HG02938 (cell line): Measurements from ENCODE around the gene GPX6.
A peak's percentile ranks its signal among the peaks of the same experiment; 100 is the strongest.
"Not testable (repeated sequence)": the region's sequence is repeated elsewhere in the genome, so short reads cannot be mapped to it uniquely, and the experiment has no call there.

Experiments
- ATAC-seq: cut with Tn5 transposase; IDR thresholded peaks from one replicate; pipeline ENCODE4 v1.9.1; 2021; ENCODE audit warnings: mild to moderate bottlenecking, moderate library complexity; ENCODE audit not compliant: unreplicated experiment

The GPX6 gene

GRCh38 chr6:28515676-28516075 is at the start of gene GPX6:
Gene GPX6, minus strand, starts transcription at chr6:28515793. Its CDS starts 50 bp downstream, at chr6:28515743.
- ATAC-seq: no peak

DNA sequence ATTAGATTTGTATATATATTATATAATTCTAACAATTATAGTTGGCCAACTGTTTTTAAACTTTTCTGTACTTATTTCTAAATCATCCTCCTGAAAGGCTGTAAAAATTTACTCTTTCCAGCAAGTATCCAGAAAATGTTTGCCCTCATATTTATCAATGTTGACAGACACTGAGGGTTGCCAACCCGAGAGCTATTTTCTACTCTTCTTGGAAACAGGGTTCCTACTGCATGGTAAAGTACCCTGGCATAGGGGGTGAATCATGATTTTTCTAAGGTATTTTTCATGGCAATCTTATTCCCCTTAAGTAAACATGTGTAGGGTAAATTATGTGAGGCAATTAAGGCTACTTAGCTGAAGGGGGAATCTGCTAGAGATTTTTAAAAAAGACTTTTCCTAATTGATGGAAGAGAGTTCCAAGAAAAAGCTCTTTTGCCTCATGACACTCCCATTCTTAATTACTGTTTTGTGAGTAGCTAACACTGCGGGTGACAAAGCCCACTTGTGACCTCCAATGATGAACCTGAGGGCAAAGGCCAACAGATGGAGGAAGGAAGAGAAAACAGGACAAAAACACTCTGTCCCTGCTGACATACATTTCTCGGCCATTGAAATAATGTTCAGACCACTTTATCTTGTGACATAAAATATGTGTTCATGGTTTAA is 48.0 kb upstream of the GPX6 start:
- ATAC-seq: no peak

DNA sequence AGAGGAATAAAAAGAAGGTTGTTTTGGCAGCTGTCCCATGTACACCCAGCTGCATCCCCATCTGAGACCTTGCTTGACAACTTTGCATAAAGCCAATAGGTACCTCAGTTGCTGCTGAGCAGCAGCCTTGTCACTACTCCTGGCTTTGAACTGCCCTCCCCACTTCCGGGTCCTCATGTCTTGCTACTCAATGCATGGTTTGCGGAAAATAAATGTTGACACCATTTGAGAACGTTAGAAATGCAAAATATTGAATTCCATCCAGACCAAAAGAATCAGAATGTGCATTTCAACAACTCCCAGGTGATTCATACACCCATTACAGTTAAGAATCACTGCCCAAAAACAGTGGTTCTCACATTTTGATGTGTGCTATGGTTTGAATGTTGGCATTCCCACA is 43.0 kb upstream of the GPX6 start:
- no peak for ATAC-seq

- no peak for ATAC-seq
Observed at GRCh38 chr6:28555136-28555535, 39.5 kb upstream of the GPX6 start.

- ATAC-seq: no peak
Observed at GRCh38 chr6:28553986-28554881, 38.6 kb upstream of the GPX6 start.

- no peak for ATAC-seq
Observed at GRCh38 chr6:28553384-28553985, 37.9 kb upstream of the GPX6 start.

- no peak for ATAC-seq
Observed at GRCh38 chr6:28551891-28552666, 36.5 kb upstream of the GPX6 start.

- not testable (repeated sequence) for ATAC-seq
Observed at GRCh38 chr6:28547003-28547402, 31.4 kb upstream of the GPX6 start.

DNA sequence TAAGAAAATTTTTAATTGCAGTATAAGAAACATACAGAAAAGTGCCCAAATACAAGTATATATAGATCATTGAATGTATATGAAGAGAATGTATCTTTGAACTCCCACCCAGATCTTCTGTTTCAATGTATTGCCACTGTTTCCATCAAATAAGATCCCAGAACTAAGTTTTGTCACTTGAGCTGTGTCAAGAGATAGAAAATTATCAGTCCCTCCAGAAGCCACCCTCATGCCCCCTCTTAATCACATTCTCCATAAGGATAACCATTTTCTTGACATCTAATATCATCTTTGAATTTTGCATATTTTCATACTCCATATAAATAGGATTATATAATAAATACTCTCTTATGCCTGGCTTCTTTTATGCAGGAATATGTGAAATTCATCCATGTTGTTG is 30.4 kb upstream of the GPX6 start:
- ATAC-seq: no peak

GRCh38 chr6:28543651-28544610 is 28.3 kb upstream of the GPX6 start:
- ATAC-seq: no peak

- ATAC-seq: peak; percentile 48
Observed at GRCh38 chr6:28542440-28543296, 27.1 kb upstream of the GPX6 start.

DNA sequence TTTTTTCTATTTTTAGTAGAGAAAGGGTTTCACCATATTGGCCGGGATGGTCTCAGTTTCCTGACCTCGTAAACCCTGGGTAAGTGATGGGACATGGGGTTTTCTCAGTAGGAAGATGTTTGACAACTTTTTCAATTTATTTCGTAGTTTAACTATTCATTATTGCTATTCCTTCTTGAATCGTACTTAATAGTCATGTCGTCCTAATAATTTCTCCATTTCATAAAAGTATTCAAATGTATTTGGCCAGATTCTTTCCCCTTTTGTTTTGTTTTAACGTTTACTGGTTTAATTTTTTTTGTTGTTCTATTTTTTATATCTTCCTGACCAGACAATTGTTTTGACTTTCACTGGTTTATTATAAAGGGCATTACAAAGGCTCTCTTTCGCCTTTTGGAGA is 26.4 kb upstream of the GPX6 start:
- no peak for ATAC-seq

DNA sequence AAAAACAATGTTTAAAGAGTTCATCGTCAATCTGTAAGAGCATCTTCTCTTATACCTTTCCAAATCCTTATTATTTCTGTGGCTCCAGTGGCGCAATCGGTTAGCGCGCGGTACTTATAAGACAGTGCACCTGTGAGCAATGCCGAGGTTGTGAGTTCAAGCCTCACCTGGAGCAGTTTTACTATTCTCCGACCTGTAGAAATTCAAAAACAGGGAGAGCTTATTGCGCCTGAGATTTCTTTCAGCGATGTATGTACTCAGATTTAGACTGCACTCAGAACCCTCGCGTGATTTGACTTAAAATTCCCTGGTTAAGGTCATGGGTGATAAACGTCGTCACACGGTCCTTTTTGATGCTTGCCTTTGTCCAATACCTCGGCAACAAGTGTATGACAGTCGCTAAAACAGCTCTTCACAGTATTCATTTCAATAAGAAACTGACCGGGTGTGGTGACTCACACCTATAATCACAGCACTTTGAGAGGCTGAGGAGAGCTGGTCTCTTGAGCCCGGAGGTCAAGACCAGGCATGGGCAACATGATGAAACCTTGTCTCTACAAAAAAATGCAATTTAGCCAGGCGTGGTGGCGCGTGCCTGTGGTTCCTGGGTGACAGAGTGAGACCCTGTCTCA is 22.0 kb upstream of the GPX6 start:
- no peak for ATAC-seq

- no peak for ATAC-seq
Observed at GRCh38 chr6:28537065-28537464, 21.5 kb upstream of the GPX6 start.

DNA sequence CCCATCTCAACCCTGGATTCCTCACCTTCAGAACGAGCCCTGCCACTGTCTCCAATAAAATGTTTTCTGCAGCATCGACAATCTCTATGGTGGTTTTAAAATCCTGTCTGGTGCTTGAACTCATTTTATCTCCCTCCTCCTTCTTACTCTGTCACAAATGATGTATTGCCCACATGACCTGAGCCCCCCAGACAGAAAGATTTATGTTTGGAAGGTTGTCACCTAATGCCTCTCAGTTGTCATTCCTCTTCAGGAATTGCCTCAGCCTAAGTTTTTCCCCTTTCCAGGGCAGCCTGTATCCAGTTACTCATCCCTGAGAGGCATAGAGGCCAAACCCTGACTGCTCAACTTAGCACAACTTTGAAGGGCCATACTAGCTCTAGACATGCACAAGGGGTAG is 19.3 kb upstream of the GPX6 start:
- no peak for ATAC-seq

DNA sequence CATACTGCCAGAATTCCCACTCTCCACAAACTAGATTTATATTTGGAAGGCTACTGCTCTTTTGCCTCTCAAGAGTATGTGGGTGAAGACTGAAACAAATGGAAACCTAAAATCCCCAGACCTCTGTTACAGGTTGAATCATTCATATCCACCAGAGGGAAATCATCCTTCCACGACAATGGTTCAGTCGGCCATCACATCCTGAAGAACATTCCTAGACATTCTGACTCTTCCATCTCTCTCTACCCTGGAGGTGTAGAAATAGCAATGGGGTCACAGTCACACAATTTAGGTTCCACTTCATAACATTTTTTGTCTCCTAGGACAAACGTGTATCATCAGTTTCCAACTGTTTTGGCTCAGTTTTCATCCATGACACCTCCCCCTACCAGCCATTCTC is 18.7 kb upstream of the GPX6 start:
- ATAC-seq: no peak

GRCh38 chr6:28531479-28532128 is 16.0 kb upstream of the GPX6 start:
- ATAC-seq: no peak

- ATAC-seq: no peak
Observed at GRCh38 chr6:28530777-28531176, 15.2 kb upstream of the GPX6 start.
